Endothelial cell (in vitro differentiated cells): Measurements from ENCODE around the gene ADM. TPM values are rescaled to one million over a fixed set of nuclear protein-coding genes. Genes with fewer than 3 reads are reported as not detected.

ENCODE experiments used
- DNase-seq: peaks from one replicate; pipeline ENCODE4 v3.0.0; 2021; ENCODE audit warnings: low spot score
- H3K27ac Mint-ChIP-seq: one replicate; pipeline ENCODE4 v1.8.0; 2021; ENCODE audit warnings: mixed read lengths, inconsistent platforms; ENCODE audit not compliant: unreplicated experiment
- H3K27me3 Mint-ChIP-seq: one replicate; pipeline ENCODE4 v1.8.0; 2021; ENCODE audit warnings: mild to moderate bottlenecking, moderate library complexity, mixed read lengths, inconsistent platforms; ENCODE audit not compliant: unreplicated experiment
- H3K36me3 Mint-ChIP-seq: one replicate; pipeline ENCODE4 v1.8.0; 2021; ENCODE audit warnings: mild to moderate bottlenecking, low read depth, mixed read lengths, inconsistent platforms; ENCODE audit not compliant: unreplicated experiment
- H3K4me1 Mint-ChIP-seq: one replicate; pipeline ENCODE4 v1.8.0; 2021; ENCODE audit warnings: mild to moderate bottlenecking, mixed read lengths, inconsistent platforms; ENCODE audit not compliant: unreplicated experiment
- H3K4me3 Mint-ChIP-seq: one replicate; pipeline ENCODE4 v1.8.0; 2021; ENCODE audit warnings: mild to moderate bottlenecking, mixed read lengths, inconsistent platforms; ENCODE audit not compliant: unreplicated experiment
- H3K9me3 Mint-ChIP-seq: one replicate; pipeline ENCODE4 v1.8.0; 2021; ENCODE audit warnings: mixed read lengths, inconsistent platforms; ENCODE audit not compliant: unreplicated experiment
- CTCF ChIP-seq: fragments of 200-600 bp; sonication (generic); IDR thresholded peaks from one replicate; pipeline ENCODE4 v1.5.0; 2021; ENCODE audit warnings: antibody characterized with exemption; ENCODE audit not compliant: unreplicated experiment
- total RNA-seq: library from RNA; stranded (reverse); fragmentation: NEBNext Ultra II Directional; extraction: Animal tissue kit (Norgen Biotek cat#: 25700); gene quantifications from one replicate; pipeline ENCODE4 v1.2.1, GENCODE V29; 2021; ENCODE audit not compliant: unreplicated experiment

Gene ADM
- total RNA-seq, 1 donor from 2014 or later: 78.3 TPM

- peaks cover 48% of the 10 kb centered on the region for H3K4me1 Mint-ChIP-seq
- H3K9me3 Mint-ChIP-seq: no peaks in the 10 kb centered on the region
- H3K4me3 Mint-ChIP-seq: peak overlapping the region; percentile 96
- no peak for TF ChIP-seq CTCF
- peak; percentile 51 for DNase-seq
- peaks cover 14% of the 10 kb centered on the region for H3K36me3 Mint-ChIP-seq
- peak overlapping the region; percentile 97 for H3K27ac Mint-ChIP-seq
- peaks cover 4% of the 10 kb centered on the region for H3K27me3 Mint-ChIP-seq
These were observed 10.5 kb upstream of the ADM start for GRCh38 chr11:10294290-10294953.

- Mint-ChIP-seq H3K27me3 (peaks cover 4% of the 10 kb centered on the region), H3K4me3 (peak overlapping the region; percentile 89)
These were observed 9.6 kb upstream of the ADM start for GRCh38 chr11:10295064-10295901.

GRCh38 chr11:10298342-10298741, 6.5 kb upstream of the ADM start:
- Mint-ChIP-seq H3K36me3 (peaks cover 9% of the 10 kb centered on the region), H3K27me3 (peaks cover 9% of the 10 kb centered on the region), H3K27ac (peak overlapping the region; percentile 41), H3K4me3 (peak overlapping the region; percentile 38), H3K9me3 (no peaks in the 10 kb centered on the region), H3K4me1 (peaks cover 37% of the 10 kb centered on the region)
- DNase-seq: no peak
- TF ChIP-seq CTCF: no peak

More at GRCh38 chr11:10295064-10295901, 9.6 kb upstream of the ADM start:
- no peak for TF ChIP-seq CTCF
- H3K36me3 Mint-ChIP-seq: peaks cover 11% of the 10 kb centered on the region
- peaks cover 45% of the 10 kb centered on the region for H3K4me1 Mint-ChIP-seq
- DNase-seq: no peak
- no peaks in the 10 kb centered on the region for H3K9me3 Mint-ChIP-seq
- H3K27ac Mint-ChIP-seq: peak overlapping the region; percentile 95

- peaks cover 30% of the 10 kb centered on the region for H3K4me1 Mint-ChIP-seq
- no peak for DNase-seq
- H3K36me3 Mint-ChIP-seq: peaks cover 17% of the 10 kb centered on the region
- H3K9me3 Mint-ChIP-seq: no peaks in the 10 kb centered on the region
- peak overlapping the region; percentile 26 for H3K27ac Mint-ChIP-seq
- TF ChIP-seq CTCF: no peak
- H3K4me3 Mint-ChIP-seq: peak overlapping the region; percentile 99
- peaks cover 13% of the 10 kb centered on the region for H3K27me3 Mint-ChIP-seq
These were observed 3.1 kb upstream of the ADM start for GRCh38 chr11:10301656-10302358.
